DMS53 (cell line): ENCODE results near the gene IGFBP4.

ENCODE experiments used
- DNase-seq: peaks from one replicate; lab custom pipeline; 2025; lab: John Stamatoyannopoulos, UW

Gene IGFBP4

DNA sequence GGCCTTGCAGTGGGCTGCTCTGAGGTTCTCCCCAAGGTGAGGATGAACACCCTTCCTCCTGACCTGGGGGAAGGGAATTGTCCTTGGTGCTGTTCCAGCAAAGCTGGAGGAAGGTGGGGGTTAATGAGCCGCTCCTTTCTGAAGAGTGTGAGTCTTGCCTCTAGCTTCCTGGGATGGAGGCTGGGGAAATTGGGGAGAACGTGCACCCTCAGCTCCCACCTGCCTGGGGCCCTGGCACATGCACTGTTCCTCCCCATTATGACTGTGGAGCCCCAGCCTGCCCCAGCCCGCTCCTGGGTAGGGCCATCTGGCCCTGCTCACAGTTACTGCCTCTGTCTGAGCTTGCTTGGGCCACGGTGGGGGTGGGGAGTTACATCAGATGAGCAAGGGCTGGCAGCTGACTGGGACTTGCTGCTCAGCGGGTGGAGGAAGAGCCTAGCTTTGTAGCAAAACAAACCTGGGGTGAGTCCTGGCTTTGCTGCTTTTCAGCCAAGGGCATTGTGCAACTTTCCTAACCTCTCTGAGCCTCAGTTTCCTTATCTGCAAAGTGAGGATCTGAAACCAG, 47.1 kb downstream of the IGFBP4 start:
- peak; percentile 14 for DNase-seq

DNA sequence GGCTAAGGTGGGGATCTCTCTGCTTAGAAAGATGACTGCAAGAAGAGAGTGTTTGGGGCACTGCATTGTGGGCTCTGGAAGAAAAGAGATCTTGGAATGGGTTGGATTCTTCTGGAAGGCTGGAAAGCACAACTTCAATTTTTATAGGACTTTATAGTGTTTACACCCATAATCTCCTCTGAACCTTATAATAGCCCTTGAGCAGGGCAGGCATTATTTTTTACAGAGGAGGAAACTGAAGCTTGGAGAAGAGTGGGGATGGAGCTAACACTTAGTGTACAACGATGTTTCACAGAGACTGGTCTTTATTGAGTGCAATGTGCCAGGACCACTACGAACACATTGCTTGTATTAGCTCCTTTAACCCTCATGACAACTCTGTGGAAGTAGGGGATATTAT, 47.7 kb downstream of the IGFBP4 start:
- no peak for DNase-seq

DNA sequence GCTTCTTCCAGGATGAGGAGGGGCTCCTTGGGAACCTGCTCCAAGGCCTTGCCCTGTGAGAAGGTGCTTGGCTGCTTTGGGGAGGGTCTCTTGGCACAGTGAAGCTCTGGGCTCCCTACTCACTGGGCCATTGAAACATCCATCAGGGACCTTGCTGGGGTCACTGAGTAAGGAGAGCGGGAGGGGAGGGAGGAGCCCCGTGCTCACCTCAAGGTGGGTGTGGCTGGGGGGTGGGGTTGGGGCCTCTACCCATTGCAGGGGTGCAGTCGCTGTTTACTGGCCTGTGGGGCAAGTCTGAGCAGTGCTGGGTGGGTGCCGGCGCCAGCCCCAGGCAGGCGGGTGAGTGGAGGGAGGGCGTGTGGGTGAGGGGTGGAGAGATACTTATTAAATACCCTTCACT, 48.2 kb downstream of the IGFBP4 start:
- no peak for DNase-seq

DNA sequence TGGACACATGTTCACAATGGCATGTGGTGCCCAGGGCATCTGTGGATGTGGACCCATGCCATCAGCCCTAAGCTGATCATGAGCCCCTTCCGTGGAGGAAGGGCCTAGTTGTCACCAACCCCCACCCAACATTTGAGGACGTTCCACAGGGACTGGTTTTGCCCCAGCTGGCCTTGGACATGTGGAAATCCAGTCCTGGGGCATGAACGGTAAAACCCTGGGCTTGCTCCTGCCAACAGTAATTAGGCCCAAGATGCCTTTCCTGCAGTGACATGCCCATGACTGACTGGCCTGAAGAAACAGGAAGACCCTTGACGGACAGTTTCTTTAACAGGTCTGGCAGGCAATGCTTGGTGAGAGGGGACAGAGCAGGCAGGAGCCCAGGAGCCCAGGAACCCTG, 50.4 kb downstream of the IGFBP4 start:
- no peak for DNase-seq

DNA sequence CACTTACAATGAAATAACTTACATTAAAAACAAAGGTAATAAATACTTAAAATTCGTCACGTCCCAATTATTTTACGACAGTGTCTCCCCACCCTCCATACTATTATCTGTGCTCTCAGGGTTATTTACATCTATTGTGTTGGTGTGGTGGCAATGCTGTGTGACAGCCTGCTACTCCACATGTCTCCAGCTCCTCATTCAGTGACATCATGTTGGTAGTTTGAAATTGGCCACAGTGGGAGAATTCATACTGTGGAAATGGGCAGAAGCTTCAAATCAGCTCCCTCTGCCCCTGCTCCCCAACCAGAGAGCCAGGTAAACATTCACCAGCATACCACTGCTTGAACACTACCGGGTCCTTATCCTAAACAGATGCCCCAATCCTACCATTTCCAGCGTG, 51.9 kb downstream of the IGFBP4 start:
- no peak for DNase-seq

DNA sequence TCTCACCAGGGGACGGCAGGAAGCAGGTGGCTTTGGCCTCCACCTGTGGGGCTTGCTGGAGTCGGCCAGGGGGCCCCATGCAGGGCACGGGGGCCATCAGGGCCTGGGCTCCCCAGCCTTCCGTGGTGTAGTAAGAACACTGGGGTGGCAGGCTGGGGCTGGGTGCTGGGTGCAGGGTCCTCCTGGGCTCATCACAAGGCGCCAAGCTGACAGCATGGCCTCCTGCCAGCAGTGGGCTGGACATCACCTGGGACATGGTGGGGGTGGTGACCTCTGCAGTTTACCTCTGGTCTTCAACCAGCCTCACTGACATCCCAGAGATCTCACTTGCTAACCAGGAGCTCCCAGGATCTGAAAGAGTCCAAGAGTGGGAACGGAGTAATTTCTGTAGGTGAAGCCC, 52.9 kb downstream of the IGFBP4 start:
- no peak for DNase-seq

DNA sequence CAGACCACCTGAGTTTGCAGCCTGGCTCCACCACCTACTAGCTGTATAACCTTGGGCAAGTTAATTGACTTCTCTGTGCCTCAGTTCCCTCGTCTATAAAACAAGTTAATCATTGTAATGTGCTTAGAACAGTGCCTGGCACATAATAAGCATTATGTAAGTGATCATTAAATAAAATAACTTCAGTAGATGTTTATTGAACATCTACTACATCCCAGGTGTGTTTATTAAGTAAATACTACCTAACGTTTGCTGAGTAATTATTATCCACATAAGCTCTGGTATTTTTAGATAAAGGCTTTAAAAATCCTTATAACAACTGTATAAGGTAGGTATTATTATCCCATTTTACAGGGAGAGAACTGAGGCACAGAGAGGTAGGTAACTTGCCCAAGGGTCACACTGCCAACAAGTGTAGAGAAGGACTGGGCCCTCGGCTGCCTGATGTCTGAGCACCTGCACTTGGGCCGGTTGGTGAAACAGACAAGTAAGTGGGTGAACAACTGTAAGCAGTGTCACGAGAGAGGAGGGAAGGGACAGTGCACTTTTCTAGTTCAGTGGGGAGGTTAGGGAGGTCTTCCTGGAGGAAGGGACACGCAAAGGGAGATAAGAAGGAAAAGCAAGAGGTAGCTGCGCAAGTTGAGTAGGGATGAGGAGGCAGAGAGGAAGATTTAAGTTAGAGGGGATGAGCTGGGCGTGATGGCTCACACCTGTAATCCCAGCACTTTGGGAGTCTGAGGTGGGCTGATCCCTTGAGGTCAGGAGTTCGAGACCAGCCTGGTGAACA, 53.6 kb downstream of the IGFBP4 start:
- DNase-seq: no peak

DNA sequence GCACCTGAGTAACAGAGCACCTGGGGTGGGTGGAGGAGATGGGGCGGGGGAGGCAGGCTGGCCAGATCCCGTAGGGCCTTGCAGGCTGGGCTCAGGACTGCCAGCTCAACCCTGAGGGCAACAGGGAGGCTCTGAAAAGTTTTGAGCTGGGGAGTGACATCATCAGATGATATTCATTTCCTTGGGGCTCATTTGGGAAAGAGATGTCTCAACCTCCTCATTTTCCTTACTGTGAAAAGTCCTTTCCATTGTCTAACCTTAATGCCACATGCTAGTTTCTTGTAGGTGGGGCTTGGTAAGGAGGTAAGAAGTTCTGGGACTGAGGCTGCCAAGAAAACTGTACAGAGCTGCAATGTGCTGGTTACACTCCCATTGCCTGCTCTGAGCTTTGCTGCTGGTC, 54.4 kb downstream of the IGFBP4 start:
- no peak for DNase-seq

DNA sequence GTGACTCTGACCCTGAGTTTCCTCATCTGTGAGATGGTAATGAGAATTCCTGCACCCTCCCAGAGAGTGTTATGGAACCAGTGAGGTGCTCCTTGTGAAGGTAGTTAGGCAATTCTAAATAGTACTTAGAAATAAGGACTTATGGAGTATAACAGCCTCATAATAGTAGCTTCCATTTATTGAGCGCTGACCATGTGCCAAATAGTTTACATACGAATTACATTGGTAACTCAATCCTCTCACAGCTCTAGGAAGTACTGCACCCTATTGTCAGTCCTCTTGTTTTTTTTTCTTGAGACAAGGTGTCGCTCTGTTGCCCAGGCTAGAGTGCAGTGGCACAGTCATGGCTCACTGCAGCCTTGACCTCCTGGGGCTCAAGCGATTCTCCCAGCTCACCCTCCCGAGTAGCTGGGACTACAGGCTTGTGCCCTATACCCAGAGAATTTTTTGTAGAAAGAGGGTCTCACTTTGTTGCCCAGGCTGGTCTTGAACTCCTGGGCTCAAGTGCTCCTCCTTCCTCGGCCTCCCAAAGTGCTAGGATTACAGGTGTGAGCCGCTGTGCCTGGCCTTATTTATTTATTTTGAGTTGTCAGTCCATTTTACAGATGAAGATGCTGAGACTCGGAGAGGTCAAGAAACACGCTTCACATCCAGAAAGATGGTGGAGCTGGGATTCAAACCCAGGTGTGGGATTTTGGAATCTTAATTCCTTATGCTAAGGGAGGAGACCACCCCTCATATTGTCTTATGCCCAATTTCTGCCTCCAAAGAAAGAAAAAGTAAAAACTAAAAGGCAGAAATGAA, 55.2 kb downstream of the IGFBP4 start:
- DNase-seq: peak; percentile 26

DNA sequence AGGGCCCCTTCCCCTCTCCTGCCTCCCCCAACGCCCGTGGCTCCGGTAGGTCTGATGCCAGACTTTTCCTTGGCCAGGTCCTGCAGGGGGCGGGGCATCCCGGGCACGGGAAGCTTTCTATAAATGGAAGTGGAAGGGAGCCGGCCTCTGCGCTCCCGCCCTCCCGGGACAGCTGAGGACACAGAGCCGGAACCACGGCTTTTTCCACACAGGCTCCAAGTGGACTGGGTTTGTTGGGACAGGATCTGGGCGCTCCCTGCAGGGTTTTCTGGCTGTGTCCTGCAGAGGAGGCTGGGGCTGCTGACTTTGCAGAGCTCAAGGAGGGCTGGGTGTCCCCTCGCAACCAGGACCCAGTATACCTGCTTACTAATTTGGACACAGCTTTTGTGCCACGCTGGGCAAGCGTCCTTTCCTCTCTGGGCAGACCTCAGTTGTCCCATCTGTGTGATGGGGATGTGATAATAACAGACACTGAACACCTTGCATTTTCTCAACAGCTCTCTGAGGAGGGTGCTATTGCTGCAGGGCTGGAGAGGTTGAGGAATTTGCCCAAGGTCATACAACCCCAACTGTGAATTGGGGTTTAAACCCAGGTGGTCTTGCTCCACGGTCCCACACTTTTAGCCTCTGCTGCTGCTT, 56.4 kb downstream of the IGFBP4 start:
- DNase-seq: peak; percentile 79

DNA sequence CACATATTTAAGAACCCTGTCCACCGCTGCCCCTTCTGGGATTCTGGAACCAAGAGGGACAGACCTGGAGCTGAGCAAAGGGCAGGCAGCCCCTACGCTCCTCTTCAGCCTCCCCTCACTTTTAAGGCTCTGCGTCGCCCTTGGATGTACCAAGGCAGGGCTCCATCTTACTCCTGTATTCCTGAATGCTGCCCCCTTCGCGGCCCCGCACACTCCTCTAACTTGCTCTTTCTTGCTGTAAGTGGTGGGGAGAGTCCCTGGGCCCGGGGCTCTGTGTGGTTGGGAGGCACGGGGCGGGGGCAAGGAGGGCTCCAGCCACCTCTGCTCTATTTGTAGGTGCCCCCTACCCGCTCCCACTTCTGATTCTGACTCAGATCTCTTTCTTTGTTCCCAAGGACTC, 56.9 kb downstream of the IGFBP4 start:
- DNase-seq: no peak

DNA sequence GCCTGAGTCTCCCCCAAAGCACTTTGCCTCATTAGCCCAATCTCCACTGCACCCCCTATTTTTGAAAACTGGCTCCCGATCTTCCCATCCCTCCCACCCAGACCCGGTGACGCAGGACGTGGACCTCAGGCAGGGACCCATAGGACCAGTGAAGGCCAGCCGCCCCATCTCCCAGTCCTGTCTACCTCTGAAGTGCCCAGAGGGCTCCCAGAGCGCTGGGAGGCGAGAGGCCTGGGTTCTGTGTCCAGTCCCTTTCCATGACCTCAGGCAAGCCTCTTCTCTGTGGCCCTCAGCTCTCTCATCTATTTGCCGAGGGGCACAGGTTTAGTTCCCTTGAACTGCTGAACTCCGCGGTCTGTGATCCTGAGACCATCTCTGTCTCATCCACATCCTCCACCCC, 57.5 kb downstream of the IGFBP4 start:
- no peak for DNase-seq

DNA sequence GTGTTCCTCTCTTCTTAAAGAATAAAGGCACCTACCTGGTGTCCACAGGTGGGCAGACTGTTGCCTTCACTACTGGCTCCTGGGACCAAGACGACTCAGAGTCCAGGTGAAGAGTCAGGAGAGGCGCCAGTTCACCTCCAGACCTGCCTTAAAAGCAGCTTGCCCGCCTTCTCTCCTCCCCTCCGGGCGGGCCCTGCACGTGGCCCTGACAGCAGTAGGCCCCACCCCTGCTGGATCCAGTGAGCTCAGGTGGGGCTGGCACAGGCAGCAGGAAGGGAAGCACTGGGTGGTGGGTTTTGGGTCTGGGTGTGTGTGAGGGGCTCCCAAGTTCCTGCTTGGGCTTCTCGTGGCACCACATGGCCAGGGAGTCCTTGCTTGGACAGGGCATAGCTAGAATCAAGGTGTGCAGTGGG, 58.3 kb downstream of the IGFBP4 start, which contains the start of gene TNS4:
Gene TNS4, minus strand, starts transcription at position 125 of the 413 bp plus-strand sequence. CDS start 5,198 bp downstream, outside the sequence.
- no peak for DNase-seq

DNA sequence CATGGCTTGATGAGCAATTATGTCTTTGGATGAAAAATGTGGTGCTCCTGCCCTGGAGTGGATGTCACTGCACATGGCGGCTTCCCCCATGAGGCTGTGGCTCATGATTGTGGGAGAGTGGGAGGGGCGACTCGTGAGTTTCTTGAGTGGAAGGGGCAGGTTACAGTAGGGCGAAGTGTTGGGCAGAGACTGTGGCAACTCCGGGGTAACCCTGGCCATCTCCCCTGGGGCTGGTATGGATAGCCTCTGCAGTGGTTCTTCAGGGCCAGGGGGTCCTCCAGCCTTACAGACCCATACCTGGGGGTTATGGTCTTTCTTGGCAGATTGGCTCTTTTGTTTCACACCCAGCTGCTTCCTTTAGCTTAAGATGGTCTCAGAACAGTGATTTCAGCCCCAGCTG, 59.5 kb downstream of the IGFBP4 start:
- DNase-seq: no peak

DNA sequence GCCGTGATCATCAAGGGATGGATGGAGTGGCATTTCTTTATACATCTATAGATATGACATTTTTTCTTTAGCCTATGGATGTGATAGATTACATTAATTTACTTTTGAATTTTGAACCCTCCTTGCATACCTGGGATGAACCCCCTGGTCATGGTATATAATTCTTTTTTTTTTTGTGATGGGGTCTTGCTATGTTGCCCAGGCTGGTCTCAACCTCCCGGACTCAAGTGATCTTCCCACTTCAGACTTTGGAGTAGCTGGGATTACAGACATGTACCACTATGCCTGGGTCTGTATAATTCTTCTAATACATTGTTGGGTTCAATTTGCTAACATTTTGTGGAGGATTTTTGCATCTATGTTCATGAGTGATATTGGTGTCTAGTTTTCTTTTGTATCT, 59.9 kb downstream of the IGFBP4 start:
- no peak for DNase-seq

DNA sequence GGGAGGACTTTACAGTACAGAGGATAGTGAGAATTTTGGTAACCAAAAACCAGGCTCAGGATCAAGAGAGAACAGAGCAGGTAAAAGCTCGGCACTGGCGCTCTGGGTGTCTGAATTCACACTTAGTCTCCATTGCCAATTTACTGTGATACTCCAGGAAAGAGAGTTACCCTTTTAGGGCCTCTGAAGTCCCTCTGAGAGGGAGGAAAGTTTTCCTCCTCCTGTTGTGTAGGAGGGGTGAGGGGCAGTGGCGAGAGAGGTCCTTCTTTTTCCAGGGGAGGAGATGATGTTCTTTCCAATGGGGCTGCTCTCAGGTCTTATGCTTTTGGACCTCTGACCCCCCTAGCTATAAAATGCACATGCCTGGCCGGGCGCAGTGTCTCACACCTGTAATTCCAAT, 63.5 kb downstream of the IGFBP4 start:
- DNase-seq: no peak
